Measurements from ENCODE around the gene SPOCK1.

The SPOCK1 gene

DNA sequence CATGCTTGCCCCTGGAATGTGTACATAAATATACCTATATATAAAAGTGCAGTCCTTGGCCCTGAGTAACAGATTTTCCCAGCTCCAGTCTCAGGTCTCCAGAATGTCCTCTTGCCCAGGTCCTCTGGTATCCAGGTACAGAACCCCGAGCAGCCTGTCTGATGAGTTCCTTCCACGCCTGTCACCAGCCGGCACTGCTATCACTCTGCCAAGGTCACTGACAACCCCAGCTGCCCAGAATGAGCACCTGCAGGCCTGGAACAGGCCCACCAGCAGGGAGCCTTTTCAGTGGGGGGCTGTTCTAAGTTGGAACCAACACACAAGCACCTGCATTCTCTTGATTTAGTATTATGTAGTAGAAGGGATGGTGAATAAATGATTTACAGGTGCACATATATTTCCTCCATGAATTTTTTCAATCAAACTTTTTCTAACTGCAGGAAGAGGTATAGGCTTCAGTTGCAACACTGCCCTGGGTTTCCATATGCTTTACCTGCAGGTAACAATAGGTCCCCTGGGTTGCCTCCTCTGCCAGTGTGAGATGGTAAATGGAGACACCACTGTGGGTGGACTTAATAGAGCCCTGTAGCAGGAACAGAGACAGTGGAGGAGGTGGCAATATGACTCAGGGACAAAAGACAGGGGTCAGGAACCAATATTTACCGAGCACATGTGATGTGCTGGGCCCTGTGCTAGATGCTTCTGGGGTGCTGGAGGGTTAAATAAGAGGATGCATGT is 291.9 kb downstream of the SPOCK1 start:
- Histone ChIP-seq H3K27me3 (replicated peaks; ENCODE audit: control insufficient read depth, insufficient read depth, low read length) (no peaks in the 10 kb centered on the region; the same call in 1 of the 2 replicates), H3K36me3 (ENCODE audit: control insufficient read depth, insufficient read depth, low read length) (no peaks in the 10 kb centered on the region), H3K4me3 (replicated peaks; ENCODE audit: low read depth, low read length) (no peak overlapping the region)
- TF ChIP-seq, protein P1, sequence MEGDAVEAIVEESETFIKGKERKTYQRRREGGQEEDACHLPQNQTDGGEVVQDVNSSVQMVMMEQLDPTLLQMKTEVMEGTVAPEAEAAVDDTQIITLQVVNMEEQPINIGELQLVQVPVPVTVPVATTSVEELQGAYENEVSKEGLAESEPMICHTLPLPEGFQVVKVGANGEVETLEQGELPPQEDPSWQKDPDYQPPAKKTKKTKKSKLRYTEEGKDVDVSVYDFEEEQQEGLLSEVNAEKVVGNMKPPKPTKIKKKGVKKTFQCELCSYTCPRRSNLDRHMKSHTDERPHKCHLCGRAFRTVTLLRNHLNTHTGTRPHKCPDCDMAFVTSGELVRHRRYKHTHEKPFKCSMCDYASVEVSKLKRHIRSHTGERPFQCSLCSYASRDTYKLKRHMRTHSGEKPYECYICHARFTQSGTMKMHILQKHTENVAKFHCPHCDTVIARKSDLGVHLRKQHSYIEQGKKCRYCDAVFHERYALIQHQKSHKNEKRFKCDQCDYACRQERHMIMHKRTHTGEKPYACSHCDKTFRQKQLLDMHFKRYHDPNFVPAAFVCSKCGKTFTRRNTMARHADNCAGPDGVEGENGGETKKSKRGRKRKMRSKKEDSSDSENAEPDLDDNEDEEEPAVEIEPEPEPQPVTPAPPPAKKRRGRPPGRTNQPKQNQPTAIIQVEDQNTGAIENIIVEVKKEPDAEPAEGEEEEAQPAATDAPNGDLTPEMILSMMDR (IDR thresholded peaks at IDR 0.05; ENCODE audit: insufficient read depth, low read length, poor library complexity, severe bottlenecking): no peak
- no peak for DNase-seq (ENCODE audit: extremely low read depth, insufficient read length)

DNA sequence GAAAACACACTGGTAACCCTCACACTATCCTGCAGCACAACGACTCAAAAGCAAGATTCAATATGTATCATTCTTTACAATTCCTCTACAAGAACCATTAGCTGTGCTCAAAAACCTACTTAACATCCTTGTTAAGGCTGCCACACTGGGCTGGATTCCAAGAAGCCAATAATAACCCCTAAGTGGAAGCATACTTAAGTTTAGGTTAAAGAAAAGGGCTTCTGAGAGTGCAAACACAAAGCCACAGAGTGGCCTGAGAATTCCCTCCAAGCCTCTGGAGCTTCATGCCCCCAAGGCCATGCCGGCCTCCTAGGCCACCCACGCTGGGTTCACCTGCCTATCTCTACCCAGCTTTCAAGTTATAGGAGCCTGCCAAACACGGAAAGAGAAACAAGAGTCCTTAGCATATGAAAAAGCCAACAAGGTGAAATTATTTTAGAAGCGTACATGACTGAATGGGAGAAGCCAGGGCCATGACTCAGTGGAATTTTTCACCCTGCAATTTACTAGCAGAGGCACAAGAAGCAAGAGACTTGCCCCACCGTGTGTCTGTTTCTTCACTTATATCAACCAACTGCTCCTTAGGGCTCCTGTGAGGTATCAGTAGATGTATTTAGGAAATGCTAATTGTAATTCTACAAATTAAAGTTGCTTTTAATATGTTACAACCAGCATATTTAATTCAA is 293.0 kb downstream of the SPOCK1 start:
- no peak for DNase-seq (ENCODE audit: extremely low read depth, insufficient read length)
- Histone ChIP-seq H3K27me3 (replicated peaks; ENCODE audit: control insufficient read depth, insufficient read depth, low read length) (no peaks in the 10 kb centered on the region; the same call in none of the 2 replicates), H3K36me3 (ENCODE audit: control insufficient read depth, insufficient read depth, low read length) (no peaks in the 10 kb centered on the region), H3K4me3 (replicated peaks; ENCODE audit: low read depth, low read length) (no peak overlapping the region)
- TF ChIP-seq, protein P1 (IDR thresholded peaks at IDR 0.05; ENCODE audit: insufficient read depth, low read length, poor library complexity, severe bottlenecking): no peak

DNA sequence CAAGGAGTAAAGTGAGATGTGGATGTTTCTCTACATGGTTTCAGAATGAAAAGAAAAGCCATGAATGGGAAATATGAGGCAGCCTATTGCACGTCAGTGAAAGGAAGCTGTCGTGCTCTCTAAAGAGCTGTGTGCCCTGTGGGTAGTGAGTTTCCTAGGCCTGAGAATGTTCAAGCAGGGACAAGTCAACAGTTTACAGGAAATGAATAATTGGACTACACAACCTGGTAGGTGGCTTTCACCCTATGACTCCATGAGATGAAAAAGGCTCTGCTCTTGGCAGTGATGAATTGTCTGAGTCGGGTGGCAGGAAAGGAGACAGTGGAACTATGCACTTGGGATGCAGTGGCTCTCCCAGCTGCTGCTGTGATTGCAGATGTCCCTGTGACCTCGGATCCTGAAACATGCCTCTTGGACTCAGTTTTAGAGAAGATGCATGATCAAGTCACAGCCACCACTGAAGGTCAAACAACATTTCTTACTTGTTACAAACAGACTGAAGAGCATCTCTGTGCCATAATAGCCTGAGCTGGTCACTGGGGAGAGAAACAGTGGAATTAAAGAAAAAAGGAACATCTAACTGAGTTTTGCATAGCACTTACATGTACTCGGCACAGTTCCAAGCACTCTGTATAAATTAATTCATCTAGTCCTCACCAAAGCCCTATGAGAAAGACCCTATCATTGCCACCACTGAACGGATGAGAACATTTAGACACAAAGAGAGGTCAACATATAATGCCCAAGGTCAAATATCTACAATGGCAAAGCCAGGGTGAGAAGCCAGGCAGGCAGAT is 293.7 kb downstream of the SPOCK1 start:
- TF ChIP-seq, protein P1 (IDR thresholded peaks at IDR 0.05; ENCODE audit: insufficient read depth, low read length, poor library complexity, severe bottlenecking): no peak
- H3K4me3 ChIP-seq (replicated peaks; ENCODE audit: low read depth, low read length): no peak overlapping the region
- no peaks in the 10 kb centered on the region; the same call in none of the 2 replicates for H3K27me3 ChIP-seq (replicated peaks; ENCODE audit: control insufficient read depth, insufficient read depth, low read length)
- no peaks in the 10 kb centered on the region for H3K36me3 ChIP-seq (ENCODE audit: control insufficient read depth, insufficient read depth, low read length)
- DNase-seq (ENCODE audit: extremely low read depth, insufficient read length): no peak

DNA sequence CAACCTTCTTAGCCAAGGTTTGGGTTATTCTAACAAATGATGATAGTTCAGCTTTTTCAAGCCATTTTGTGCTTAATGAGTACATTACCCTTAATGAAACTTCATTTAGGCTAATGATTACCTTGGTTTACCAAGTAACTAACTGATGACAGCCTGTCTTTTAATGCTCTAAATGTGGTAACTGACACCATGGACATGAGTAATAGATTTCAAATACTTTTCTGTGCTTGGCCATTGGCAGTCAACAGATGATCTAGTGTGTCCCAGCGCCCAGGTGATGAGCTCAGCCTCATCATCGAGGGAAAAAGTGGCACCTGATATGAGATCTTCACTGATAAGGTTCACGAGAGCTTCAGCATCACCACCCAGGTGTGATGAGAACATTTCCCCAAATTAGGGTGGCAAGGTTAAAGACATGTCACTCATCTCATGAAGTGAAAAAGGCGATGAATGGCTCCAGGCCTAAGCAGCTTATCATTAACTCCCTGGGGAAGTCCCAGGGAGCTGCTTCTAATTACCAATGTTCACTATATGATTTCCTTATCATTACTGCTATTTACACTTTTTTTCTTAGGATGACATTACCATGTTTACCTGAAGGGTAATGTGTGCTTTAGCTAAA is 296.0 kb downstream of the SPOCK1 start:
- DNase-seq (ENCODE audit: extremely low read depth, insufficient read length): no peak
- TF ChIP-seq, protein P1 (IDR thresholded peaks at IDR 0.05; ENCODE audit: insufficient read depth, low read length, poor library complexity, severe bottlenecking): no peak
- no peak overlapping the region for H3K4me3 ChIP-seq (replicated peaks; ENCODE audit: low read depth, low read length)
- H3K36me3 ChIP-seq (ENCODE audit: control insufficient read depth, insufficient read depth, low read length): no peaks in the 10 kb centered on the region
- no peaks in the 10 kb centered on the region; the same call in none of the 2 replicates for H3K27me3 ChIP-seq (replicated peaks; ENCODE audit: control insufficient read depth, insufficient read depth, low read length)

DNA sequence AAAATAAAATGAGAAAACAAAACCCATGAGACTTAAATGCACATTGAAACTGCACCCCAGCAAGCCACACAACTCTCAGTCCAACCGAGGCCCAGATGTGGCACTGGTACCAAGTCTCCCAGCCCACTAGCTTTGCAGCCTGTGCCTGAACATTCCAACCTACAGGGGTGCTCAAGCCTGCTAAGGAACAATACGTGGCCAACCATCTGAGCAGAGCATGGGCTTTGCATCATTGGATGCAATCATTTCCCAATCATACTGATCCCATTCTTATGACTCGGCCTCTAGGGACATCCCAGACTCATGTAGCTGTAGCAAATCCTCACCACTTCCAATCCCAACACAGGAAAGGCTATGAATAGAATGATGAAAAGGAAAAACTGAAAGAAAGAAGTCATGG is 297.2 kb downstream of the SPOCK1 start:
- no peak overlapping the region for H3K4me3 ChIP-seq (replicated peaks; ENCODE audit: low read depth, low read length)
- no peaks in the 10 kb centered on the region for H3K36me3 ChIP-seq (ENCODE audit: control insufficient read depth, insufficient read depth, low read length)
- TF ChIP-seq, protein P1 (IDR thresholded peaks at IDR 0.05; ENCODE audit: insufficient read depth, low read length, poor library complexity, severe bottlenecking): no peak
- no peaks in the 10 kb centered on the region; the same call in 1 of the 2 replicates for H3K27me3 ChIP-seq (replicated peaks; ENCODE audit: control insufficient read depth, insufficient read depth, low read length)
- no peak for DNase-seq (ENCODE audit: extremely low read depth, insufficient read length)
